HG03139 (cell line): ENCODE results near the gene MUC5AC.
"Not testable (repeated sequence)": the region's sequence is repeated elsewhere in the genome, so short reads cannot be mapped to it uniquely, and the experiment has no call there.

ENCODE experiments used
- ATAC-seq: cut with Tn5 transposase; IDR thresholded peaks from one replicate; pipeline ENCODE4 v1.9.1; 2021; ENCODE audit not compliant: unreplicated experiment

Gene MUC5AC

DNA sequence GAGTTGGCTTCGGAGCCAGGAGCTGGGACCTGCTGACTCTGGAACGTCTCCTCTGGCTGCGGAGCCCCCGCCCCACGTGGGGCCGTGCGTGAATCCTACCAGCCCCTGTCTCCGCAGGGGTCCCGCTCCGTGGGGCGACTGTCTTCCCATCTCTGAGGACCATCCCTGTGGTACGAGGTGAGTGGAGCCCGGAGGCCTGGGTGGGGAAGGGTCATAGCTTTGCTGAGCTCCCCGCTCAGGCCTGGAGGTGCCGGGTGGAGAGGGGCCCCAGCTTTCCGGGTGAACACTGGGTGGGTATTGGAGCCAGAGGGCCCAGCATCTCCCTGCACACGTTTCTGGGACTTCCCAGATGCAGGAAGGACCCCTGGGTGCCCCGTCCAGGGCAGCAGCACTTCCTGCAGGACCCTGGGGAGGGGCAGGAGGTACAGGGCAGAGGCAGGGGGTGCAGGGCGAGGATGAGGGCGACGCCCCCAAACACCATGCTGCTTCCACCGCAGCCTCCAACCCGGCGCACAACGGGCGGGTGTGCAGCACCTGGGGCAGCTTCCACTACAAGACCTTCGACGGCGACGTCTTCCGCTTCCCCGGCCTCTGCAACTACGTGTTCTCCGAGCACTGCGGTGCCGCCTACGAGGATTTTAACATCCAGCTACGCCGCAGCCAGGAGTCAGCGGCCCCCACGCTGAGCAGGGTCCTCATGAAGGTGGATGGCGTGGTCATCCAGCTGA is 3.8 kb downstream of the MUC5AC start:
- no peak for ATAC-seq

- no peak for ATAC-seq
Observed at GRCh38 chr11:1162138-1162475, 4.4 kb downstream of the MUC5AC start.

DNA sequence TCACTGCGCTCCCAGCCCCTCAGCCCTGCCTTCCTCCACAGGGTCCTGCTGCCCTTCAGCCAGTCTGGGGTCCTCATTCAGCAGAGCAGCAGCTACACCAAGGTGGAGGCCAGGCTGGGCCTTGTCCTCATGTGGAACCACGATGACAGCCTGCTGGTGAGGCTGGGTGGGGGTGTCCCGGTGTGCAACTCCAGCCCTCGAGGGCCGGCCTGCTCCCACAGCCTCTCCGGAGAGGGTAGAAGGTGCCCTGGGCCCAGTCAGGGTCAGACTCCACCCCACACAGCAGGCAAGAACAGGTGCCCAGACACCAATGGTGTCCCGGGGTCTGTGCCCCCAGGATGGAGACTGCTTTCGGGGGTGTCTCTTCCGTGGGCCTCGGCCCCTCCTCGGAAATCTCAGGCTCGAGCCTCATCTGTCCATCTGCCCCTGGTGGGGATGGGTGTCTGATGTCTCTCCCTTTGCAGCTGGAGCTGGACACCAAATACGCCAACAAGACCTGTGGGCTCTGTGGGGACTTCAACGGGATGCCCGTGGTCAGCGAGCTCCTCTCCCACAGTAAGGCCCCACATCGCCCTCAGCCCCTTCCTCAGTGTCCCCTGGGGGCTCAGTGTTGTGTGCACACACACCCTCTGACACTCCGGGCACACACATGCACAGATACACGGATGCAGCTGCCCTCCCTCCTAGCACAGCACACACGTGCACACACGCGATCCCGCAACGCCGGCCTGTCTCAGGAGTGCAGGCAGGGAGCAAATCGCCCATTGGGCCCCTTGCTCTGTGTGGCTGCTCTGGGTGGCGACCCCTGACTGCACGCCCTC is 4.9 kb downstream of the MUC5AC start:
- no peak for ATAC-seq

DNA sequence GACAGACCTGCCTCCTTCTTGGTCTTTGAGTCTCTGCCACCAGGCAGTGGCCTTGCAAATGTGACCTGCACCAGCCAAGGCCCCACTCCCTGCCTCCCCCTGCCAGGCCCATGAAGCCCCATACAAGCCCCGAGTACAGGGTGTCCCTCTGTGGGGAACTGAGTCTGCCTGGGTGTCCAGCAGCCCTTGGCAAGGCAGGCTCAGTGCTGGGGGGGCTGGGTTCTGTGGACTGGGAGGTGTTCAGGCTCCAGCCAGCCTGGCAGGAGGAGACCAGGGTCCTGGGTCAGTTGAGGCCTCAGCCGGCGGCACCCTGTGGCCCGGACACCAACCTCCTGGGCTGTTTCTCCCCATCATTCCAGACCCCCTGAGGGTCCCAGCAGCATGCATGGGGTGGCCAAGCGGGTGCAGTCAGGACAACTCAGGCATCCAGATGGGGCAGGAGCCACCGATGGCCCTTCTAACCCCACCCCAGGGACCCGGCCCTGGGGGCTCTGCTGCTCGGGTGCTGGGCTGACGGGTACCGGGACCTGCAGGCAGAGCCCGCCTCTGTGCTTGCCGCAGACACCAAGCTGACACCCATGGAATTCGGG is 5.7 kb downstream of the MUC5AC start:
- ATAC-seq, result no peak

GRCh38 chr11:1163911-1164735 is 6.4 kb downstream of the MUC5AC start:
- ATAC-seq, result no peak

DNA sequence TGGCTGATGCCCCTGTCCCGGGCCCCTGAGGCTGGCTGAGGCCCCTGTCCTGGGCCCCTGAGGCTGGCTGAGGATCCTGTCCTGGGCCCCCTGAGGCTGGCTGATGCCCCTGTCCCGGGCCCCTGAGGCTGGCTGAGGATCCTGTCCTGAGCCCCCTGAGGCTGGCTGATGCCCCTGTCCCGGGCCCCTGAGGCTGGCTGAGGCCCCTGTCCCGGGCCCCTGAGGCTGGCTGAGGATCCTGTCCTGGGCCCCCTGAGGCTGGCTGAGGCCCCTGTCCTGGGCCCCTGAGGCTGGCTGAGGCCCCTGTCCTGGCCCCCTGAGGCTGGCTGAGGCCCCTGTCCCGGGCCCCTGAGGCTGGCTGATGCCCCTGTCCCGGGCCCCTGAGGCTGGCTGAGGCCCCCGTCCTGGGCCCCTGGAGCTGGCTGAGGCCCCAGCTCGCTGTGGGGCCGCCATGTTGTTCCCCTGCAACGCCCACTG is 7.1 kb downstream of the MUC5AC start:
- not testable (repeated sequence) for ATAC-seq

- no peak for ATAC-seq
Observed at GRCh38 chr11:1165256-1166041, 7.7 kb downstream of the MUC5AC start.

- no peak for ATAC-seq
Observed at GRCh38 chr11:1167256-1167655, 9.5 kb downstream of the MUC5AC start.

- no peak for ATAC-seq
Observed at GRCh38 chr11:1167751-1168231, 10.0 kb downstream of the MUC5AC start.

GRCh38 chr11:1168256-1168655 is 10.5 kb downstream of the MUC5AC start:
- ATAC-seq, result no peak

DNA sequence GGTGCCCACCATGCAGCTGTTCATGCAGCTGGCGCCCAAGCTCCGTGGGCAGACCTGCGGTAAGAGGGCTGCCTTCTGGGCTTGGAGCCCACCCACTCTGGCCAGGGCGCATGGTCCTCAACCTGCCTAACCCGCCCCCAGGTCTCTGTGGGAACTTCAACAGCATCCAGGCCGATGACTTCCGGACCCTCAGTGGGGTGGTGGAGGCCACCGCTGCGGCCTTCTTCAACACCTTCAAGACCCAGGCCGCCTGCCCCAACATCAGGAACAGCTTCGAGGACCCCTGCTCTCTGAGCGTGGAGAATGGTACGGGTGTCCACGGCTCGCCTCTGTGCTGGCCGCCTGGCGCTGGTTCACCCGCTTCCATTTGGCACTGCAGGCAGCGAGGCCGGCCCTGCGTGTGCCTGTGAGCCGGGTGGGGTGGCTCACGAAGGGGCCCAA is 11.0 kb downstream of the MUC5AC start:
- ATAC-seq, result no peak

DNA sequence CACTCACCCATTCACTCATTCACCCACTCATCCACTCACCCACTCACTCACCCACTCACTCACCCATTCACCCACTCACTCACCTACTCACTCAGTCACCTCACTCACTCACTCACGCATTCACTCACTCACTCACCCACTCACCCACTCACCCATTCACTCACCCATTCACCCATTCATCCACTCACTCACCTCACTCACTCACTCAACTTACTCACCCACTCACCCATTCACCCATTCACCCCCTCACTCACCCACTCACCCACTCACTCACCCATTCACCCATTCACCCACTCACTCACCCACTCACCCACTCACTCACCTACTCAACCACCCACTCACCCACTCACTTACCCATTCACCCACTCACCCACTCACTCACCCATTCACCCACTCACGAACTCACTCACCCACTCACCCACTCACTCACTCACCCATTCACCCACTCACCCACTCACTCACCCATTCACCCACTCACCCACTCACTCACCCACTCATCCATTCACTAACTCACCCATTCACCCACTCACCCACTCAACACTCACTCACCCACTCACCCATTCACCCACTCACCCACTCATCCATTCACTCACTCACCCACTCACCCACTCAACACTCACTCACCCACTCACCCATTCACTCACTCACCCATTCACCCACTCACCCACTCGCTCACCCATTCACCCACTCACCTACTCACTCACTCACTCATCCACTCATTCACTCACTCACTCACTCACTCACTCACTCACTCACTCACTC is 13.7 kb downstream of the MUC5AC start:
- no peak for ATAC-seq

DNA sequence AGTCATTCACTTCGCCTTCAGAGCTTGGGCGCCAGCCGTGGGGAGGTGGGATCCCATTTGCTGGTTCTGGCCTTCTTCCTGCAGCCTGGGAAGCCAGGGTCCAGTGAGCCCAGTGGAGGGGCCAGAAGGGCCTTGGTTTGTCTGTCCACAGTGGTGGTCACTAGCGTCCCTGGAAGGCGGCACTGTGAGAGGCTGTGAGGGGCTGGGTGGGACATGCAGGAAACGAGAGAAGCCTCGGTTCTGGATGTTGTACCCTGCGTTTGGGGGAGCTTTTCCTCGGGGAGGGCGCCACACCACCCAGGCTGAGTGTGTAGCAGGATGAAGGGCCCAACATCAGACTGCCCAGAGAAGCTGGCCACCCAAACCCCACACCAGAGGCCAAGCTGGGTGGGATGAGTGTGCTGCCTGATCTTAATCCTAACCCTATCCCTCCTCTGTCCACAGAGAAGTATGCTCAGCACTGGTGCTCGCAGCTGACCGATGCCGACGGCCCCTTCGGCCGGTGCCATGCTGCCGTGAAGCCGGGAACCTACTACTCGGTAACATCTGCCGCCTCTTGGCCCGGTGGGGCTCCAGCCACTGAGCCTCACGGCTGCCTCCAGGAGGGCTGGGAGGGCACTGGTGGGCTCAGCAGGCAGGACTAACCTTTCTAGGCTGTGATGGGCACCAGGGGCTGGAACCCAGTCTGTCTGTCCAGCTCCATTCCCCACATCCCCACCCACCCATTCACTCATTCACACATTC is 14.4 kb downstream of the MUC5AC start:
- ATAC-seq, result no peak

DNA sequence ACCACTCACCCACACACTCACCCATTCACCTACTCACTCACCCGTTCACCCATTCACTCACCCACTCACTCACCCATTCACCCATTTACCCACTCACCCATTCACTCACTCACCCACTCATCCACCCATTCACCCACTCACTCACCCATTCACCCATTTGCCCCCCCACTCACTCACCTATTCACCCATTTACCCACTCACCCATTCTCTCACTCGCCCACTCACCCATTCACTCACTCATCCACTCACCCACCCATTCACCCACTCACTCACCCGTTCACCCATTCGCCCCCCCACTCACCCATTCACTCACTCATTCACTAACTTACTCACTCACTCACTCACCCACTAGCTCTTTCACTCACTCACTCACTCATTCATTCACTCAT is 15.0 kb downstream of the MUC5AC start:
- no peak for ATAC-seq

- ATAC-seq, result not testable (repeated sequence)
Observed at GRCh38 chr11:1173396-1173795, 15.6 kb downstream of the MUC5AC start.

DNA sequence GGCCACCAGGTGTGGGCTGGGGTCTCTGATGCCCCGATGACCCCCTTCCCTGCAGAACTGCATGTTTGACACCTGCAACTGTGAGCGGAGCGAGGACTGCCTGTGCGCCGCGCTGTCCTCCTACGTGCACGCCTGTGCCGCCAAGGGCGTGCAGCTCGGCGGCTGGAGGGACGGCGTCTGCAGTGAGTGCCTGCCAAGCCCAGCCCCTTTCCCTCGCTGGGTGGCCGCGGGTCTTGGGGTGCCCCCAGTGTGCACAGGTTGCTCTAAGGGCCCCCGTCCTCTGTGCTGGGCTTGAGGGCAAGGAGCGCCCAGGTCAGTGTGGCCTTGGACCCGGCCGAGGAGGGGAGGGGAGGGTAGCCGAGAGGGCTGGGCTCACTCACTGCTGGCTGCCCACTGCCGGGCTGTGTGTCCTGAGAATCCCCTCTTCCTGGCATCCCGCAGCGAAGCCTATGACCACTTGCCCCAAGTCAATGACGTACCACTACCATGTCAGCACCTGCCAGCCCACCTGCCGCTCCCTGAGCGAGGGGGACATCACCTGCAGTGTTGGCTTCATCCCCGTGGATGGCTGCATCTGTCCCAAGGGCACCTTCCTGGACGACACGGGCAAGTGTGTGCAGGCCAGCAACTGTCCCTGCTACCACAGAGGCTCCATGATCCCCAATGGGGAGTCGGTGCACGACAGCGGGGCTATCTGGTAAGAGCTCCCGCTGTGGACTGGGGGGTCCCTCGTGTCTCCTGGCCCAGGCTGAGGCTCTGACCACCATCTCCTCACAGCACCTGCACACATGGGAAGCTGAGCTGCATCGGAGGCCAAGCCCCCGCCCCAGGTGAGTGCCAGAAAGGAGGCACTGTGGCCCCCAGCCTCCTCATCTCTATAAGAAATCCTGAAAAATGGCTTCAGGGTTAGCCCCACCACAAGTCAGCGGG is 17.0 kb downstream of the MUC5AC start:
- no peak for ATAC-seq

GRCh38 chr11:1175461-1176223 is 17.9 kb downstream of the MUC5AC start:
- no peak for ATAC-seq
